ENCODE results near the gene OR5K4. TPM values are rescaled to one million over a fixed set of nuclear protein-coding genes. Genes with fewer than 3 reads are reported as not detected.

The OR5K4 gene
- polyA plus RNA-seq (2012; rRNA removed), result not detected in 2 replicates
- polyA plus RNA-seq (2012; cell fraction: cytosol; rRNA removed), result not detected in 2 replicates
- not detected in 2 replicates for polyA plus RNA-seq (2012; cell fraction: nucleus; rRNA removed)

- Histone ChIP-seq H3K4me3 (ENCODE audit: low read depth in 2 of 2, low read length in 1 of 2) (no peak within 1 kb of the TSS), H3K27ac (ENCODE audit: low read depth in 2 of 2, low read length in 1 of 2) (no peak within 1 kb of the TSS), H3F3A (replicated peaks; ENCODE audit: insufficient read depth) (no peaks in the 10 kb centered on the region), H4K20me1 (ENCODE audit: insufficient read depth) (no peaks in the 10 kb centered on the region), H3K27me3 (ENCODE audit: insufficient read depth) (no peaks in the 10 kb centered on the region), H3K4me1 (ENCODE audit: control insufficient read depth in 1 of 2, insufficient read depth in 2 of 2, low read depth in 1 of 2, low read length in 1 of 2) (no peaks in the 10 kb centered on the region), H3K9ac (no peak within 1 kb of the TSS), H3K36me3 (replicated peaks in 1 of 2; ENCODE audit: control insufficient read depth in 1 of 2, insufficient read depth in 2 of 2, low read length in 1 of 2) (no peaks in the 10 kb centered on the region), H3K9me3 (no peaks in the 10 kb centered on the region), H3K9me2 (no peaks in the 10 kb centered on the region), H3K79me2 (ENCODE audit: insufficient read depth) (no peaks in the 10 kb centered on the region), H2AFZ (ENCODE audit: low read depth) (no peak within 1 kb of the TSS), H3K4me2 (no peak within 1 kb of the TSS)
- no peak for DNase-seq
- ChIA-PET POLR2A (no interaction called here), CTCF (interaction anchor here (1.1 to 1.7 kb wide), 2 partner anchors 8 to 314 kb away, joined by 3 to 7 read pairs; no protein-coding TSS in a partner anchor)
- whole genome bisulfite sequencing (ENCODE audit: low lambda C conversion rate), result 6% methylated on average over 2 of the region's 2 CpGs
- TF ChIP-seq PBX3 (IDR thresholded peaks at IDR 0.05), result no peak
- no peak for TF ChIP-seq YY1 (IDR thresholded peaks at IDR 0.05; ENCODE audit: low read depth)
- TF ChIP-seq IRF3 (IDR thresholded peaks at IDR 0.05; ENCODE audit: low read depth, low read length), result no peak
These were observed at the start of gene OR5K4 for GRCh38 chr3:98353554-98353953. TSS of gene OR5K4 (plus strand) at chr3:98353854. CDS start at chr3:98353854, 0 bp downstream.

- no peak for DNase-seq
These were observed 31.6 kb upstream of the OR5K4 start for GRCh38 chr3:98322101-98322500.

GRCh38 chr3:98322686-98323085 lies 31.0 kb upstream of the OR5K4 start:
- 5% methylated on average over 2 of the region's 2 CpGs for WGBS (ENCODE audit: low lambda C conversion rate)
- Histone ChIP-seq H2AFZ (ENCODE audit: low read depth) (no peak overlapping the region), H3K27ac (ENCODE audit: low read depth in 2 of 2, low read length in 1 of 2) (no peak overlapping the region), H4K20me1 (ENCODE audit: insufficient read depth) (no peaks in the 10 kb centered on the region), H3K9me3 (no peaks in the 10 kb centered on the region), H3K4me3 (ENCODE audit: low read depth in 2 of 2, low read length in 1 of 2) (no peak overlapping the region), H3K4me2 (no peak overlapping the region), H3K36me3 (replicated peaks in 1 of 2; ENCODE audit: control insufficient read depth in 1 of 2, insufficient read depth in 2 of 2, low read length in 1 of 2) (no peaks in the 10 kb centered on the region), H3K9ac (no peak overlapping the region), H3K27me3 (ENCODE audit: insufficient read depth) (no peaks in the 10 kb centered on the region; the same call in 1 of the 2 replicates), H3F3A (replicated peaks; ENCODE audit: insufficient read depth) (no peaks in the 10 kb centered on the region), H3K79me2 (ENCODE audit: insufficient read depth) (no peaks in the 10 kb centered on the region), H3K9me2 (no peaks in the 10 kb centered on the region), H3K4me1 (ENCODE audit: control insufficient read depth in 1 of 2, insufficient read depth in 2 of 2, low read depth in 1 of 2, low read length in 1 of 2) (no peaks in the 10 kb centered on the region)
- no peak for TF ChIP-seq TEAD4 (IDR thresholded peaks at IDR 0.05; ENCODE audit: borderline replicate concordance, insufficient read depth)
- no peak for TF ChIP-seq NFIC (IDR thresholded peaks at IDR 0.05; ENCODE audit: borderline replicate concordance)
- no peak for TF ChIP-seq SIN3A (IDR thresholded peaks at IDR 0.05; ENCODE audit: borderline replicate concordance, low read depth, low read length)
- no peak for TF ChIP-seq EP300 (IDR thresholded peaks at IDR 0.05; ENCODE audit: borderline replicate concordance in 1 of 2, low read depth in 1 of 2, low read length in 1 of 2)
- no peak for TF ChIP-seq YY1 (IDR thresholded peaks at IDR 0.05; ENCODE audit: low read depth)
- no peak for DNase-seq
- ChIA-PET CTCF (interaction anchor here (1.0 kb wide), 1 partner anchor 283 kb away, joined by 3 read pairs; no protein-coding TSS in a partner anchor), POLR2A (no interaction called here)

More at GRCh38 chr3:98322101-98322500, 31.6 kb upstream of the OR5K4 start:
- Histone ChIP-seq H3K79me2 (ENCODE audit: insufficient read depth) (no peaks in the 10 kb centered on the region), H3K4me1 (ENCODE audit: control insufficient read depth in 1 of 2, insufficient read depth in 2 of 2, low read depth in 1 of 2, low read length in 1 of 2) (no peaks in the 10 kb centered on the region), H3K9me2 (no peaks in the 10 kb centered on the region), H3K9me3 (no peaks in the 10 kb centered on the region), H3K27me3 (ENCODE audit: insufficient read depth) (no peaks in the 10 kb centered on the region; the same call in 1 of the 2 replicates), H2AFZ (ENCODE audit: low read depth) (no peak overlapping the region), H3K4me3 (ENCODE audit: low read depth in 2 of 2, low read length in 1 of 2) (no peak overlapping the region), H3F3A (replicated peaks; ENCODE audit: insufficient read depth) (no peaks in the 10 kb centered on the region), H3K9ac (no peak overlapping the region), H3K27ac (ENCODE audit: low read depth in 2 of 2, low read length in 1 of 2) (no peak overlapping the region), H3K36me3 (replicated peaks in 1 of 2; ENCODE audit: control insufficient read depth in 1 of 2, insufficient read depth in 2 of 2, low read length in 1 of 2) (no peaks in the 10 kb centered on the region), H4K20me1 (ENCODE audit: insufficient read depth) (no peaks in the 10 kb centered on the region), H3K4me2 (no peak overlapping the region)
- WGBS (ENCODE audit: low lambda C conversion rate), result 6% methylated on average over 2 of the region's 2 CpGs
- CTCF ChIA-PET, result interaction anchor here (1.0 kb wide), 1 partner anchor 283 kb away, joined by 3 read pairs; no protein-coding TSS in a partner anchor
- POLR2A ChIA-PET, result no interaction called here
- TF ChIP-seq SMC3 (IDR thresholded peaks at IDR 0.05; ENCODE audit: low read depth, low read length) (no peak), RCOR1 (IDR thresholded peaks at IDR 0.05; ENCODE audit: low read length) (no peak), USF2 (IDR thresholded peaks at IDR 0.05; ENCODE audit: borderline replicate concordance, low read depth, low read length) (no peak), TEAD4 (IDR thresholded peaks at IDR 0.05; ENCODE audit: borderline replicate concordance, insufficient read depth) (no peak)

Measured in SK-N-SH (cell line).